Adrenal gland (tissue), 5 donors: ENCODE measurements around the gene MRPL28.

ENCODE experiments used
- POLR2A ChIP-seq, 2 donors: fragments of 450-650 bp; IDR thresholded peaks; one replicate each; pipeline ENCODE4 v1.6.1; 2017; ENCODE audit warnings: antibody characterized with exemption in 2 of 2, mild to moderate bottlenecking in 2 of 2, moderate library complexity in 1 of 2
- TF ChIP-seq, protein P1 (sequence below), 6 experiments: fragments of 450-650 bp in 4 of 6; fragments of 200-600 bp in 2 of 6; sonication (generic) in 1 of 6; IDR thresholded peaks; 1 replicate in 5 of 6; 2 replicates in 1 of 6; pipeline versions ENCODE4 v1.5.1 to v1.8.0; 2016 to 2021; ENCODE audit warnings: antibody characterized with exemption in 6 of 6, mild to moderate bottlenecking in 2 of 6, moderate library complexity in 1 of 6
- donor health status: DM: no; HTN: no; CAD: no.

DNA sequence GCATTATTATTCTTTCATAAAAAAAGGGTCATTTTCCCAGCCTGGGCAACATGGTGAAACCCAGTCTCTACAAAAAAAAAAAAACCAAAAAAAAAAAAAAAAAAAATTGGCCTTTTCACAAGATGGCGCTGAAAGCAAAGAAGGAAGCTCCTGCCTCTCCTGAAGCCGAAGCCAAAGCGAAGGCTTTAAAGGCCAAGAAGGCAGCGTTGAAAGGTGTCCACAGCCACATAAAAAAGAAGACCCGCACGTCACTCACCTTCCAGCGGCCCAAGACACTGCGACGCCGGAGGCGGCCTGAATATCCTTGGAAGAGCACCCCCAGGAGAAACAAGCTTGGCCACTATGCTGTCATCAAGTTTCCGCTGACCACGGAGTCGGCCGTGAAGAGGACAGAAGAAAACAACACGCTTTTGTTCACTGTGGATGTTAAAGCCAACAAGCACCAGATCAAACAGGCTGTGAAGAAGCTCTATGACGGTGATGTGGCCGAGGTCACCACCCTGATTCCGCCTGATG, 16.4 kb upstream of the MRPL28 start:
- TF ChIP-seq, protein P1, sequence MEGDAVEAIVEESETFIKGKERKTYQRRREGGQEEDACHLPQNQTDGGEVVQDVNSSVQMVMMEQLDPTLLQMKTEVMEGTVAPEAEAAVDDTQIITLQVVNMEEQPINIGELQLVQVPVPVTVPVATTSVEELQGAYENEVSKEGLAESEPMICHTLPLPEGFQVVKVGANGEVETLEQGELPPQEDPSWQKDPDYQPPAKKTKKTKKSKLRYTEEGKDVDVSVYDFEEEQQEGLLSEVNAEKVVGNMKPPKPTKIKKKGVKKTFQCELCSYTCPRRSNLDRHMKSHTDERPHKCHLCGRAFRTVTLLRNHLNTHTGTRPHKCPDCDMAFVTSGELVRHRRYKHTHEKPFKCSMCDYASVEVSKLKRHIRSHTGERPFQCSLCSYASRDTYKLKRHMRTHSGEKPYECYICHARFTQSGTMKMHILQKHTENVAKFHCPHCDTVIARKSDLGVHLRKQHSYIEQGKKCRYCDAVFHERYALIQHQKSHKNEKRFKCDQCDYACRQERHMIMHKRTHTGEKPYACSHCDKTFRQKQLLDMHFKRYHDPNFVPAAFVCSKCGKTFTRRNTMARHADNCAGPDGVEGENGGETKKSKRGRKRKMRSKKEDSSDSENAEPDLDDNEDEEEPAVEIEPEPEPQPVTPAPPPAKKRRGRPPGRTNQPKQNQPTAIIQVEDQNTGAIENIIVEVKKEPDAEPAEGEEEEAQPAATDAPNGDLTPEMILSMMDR (IDR thresholded peaks at IDR 0.05), result no peak
- TF ChIP-seq POLR2A (IDR thresholded peaks at IDR 0.05), result no peak
